ENCODE data around the gene ZSCAN21.

DNA sequence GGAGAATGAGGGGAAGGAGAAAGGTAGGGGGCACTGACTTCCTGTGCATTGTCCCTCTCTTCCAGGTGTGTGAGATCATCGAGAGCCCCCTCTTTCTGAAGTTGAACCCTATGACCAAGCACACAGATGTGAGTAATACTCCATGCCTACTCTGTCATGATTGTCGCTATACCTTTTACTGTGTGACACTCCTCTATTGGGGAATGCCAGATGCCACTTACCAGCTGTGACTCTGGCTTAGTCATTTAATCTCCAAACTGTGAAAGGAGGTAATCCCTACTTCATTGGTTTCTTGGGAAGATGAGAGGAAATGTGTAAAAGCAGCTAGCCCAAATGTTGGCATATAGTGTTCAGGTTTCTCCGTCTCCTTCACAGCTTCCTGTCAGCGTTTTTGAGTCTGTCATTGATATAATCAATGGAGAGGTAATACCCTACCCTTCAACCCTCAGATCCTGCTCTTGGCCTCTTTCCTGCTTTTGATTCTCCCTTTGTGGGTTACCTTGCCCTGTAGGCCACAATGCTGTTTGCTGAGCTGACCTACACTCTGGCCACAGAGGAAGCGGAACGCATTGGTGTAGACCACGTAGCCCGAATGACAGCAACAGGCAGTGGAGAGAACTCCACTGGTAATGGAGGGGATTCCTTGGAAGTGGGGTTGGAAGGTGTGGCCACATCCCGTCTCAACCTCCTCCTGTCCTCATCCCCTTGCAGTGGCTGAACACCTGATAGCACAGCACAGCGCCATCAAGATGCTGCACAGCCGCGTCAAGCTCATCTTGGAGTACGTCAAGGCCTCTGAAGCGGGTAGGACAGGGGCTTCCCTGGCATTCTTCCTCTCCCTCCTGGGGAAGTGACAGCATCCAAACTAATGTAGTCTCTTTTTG lies 41.2 kb downstream of the ZSCAN21 start:
- TF ChIP-seq CTCF (IDR thresholded peaks at IDR 0.05) = no peak
- no peak for TF ChIP-seq POLR2A (IDR thresholded peaks at IDR 0.05)

Measured in thyroid gland (tissue), 4 donors.